HepG2 (cell line): ENCODE data around the gene KIAA0232. TPM values are rescaled to one million over a fixed set of nuclear protein-coding genes. Genes with fewer than 3 reads are reported as not detected.

Experiments
- ATF7 ChIP-seq, 2 experiments: fragments of 450-650 bp in 1 of 2; sonication (generic) in 1 of 2; formaldehyde crosslinking in 1 of 2; IDR thresholded peaks; 2 replicates each; pipeline versions ENCODE4 v1.4.0 to v1.6.1; 2016 to 2020; ENCODE audit warnings: antibody characterized with exemption in 1 of 2, mild to moderate bottlenecking in 1 of 2, missing genetic modification reagents in 1 of 2
- HNF4A ChIP-seq: sonication (generic); formaldehyde crosslinking; IDR thresholded peaks from 2 replicates; pipeline ENCODE4 v1.4.0; 2020; ENCODE audit warnings: missing genetic modification reagents
- HOXA3 ChIP-seq: sonication (generic); formaldehyde crosslinking; IDR thresholded peaks from 2 replicates; pipeline ENCODE4 v1.5.0; 2020; ENCODE audit warnings: missing genetic modification reagents
- MNT ChIP-seq: fragments of 450-650 bp; IDR thresholded peaks from 2 replicates; pipeline ENCODE4 v1.6.1; 2016
- NFKBIZ ChIP-seq: IDR thresholded peaks from 2 replicates; pipeline ENCODE4 v1.6.1; 2018; ENCODE audit warnings: missing genetic modification reagents, missing compliant biosample characterization
- NR2F6 ChIP-seq, 2 experiments: IDR thresholded peaks; 2 replicates each; pipeline ENCODE4 v1.6.1; 2016; ENCODE audit warnings: antibody characterized with exemption in 1 of 2, mild to moderate bottlenecking in 1 of 2
- REL ChIP-seq: sonication (generic); formaldehyde crosslinking; conservative IDR thresholded peaks from 2 replicates; pipeline ENCODE4 v1.8.0; 2022; ENCODE audit warnings: mild to moderate bottlenecking, missing genetic modification reagents, moderate library complexity
- RORA ChIP-seq: sonication (generic); formaldehyde crosslinking; IDR thresholded peaks from 2 replicates; pipeline ENCODE4 v1.5.0; 2020; ENCODE audit warnings: mild to moderate bottlenecking, missing genetic modification reagents, moderate library complexity
- SALL1 ChIP-seq: sonication (generic); formaldehyde crosslinking; IDR thresholded peaks from 2 replicates; pipeline ENCODE4 v1.8.0; 2022; ENCODE audit warnings: mild to moderate bottlenecking, missing genetic modification reagents
- SIN3A ChIP-seq: IDR thresholded peaks from 2 replicates; pipeline ENCODE4 v1.6.1; 2011; ENCODE audit warnings: low read depth, mild to moderate bottlenecking, control low read depth, low read length, borderline replicate concordance
- SP2 ChIP-seq: sonication (generic); formaldehyde crosslinking; IDR thresholded peaks from 2 replicates; pipeline ENCODE4 v1.5.1; 2020; ENCODE audit warnings: mild to moderate bottlenecking, missing genetic modification reagents
- TRAFD1 ChIP-seq: sonication (generic); formaldehyde crosslinking; IDR thresholded peaks from 2 replicates; pipeline ENCODE4 v1.5.1; 2020; ENCODE audit warnings: missing genetic modification reagents, mild to moderate bottlenecking, borderline replicate concordance
- XRCC5 ChIP-seq: fragments of 200-400 bp; formaldehyde crosslinking; optimal IDR thresholded peaks from 2 replicates; pipeline ENCODE3; 2017; ENCODE audit warnings: mild to moderate bottlenecking, low read length
- ZC3H4 ChIP-seq: sonication (generic); formaldehyde crosslinking; IDR thresholded peaks from 2 replicates; pipeline ENCODE4 v1.4.0; 2020; ENCODE audit warnings: missing genetic modification reagents, borderline replicate concordance
- ZMYM3 ChIP-seq: sonication (generic); formaldehyde crosslinking; IDR thresholded peaks from 2 replicates; pipeline ENCODE4 v1.5.1; 2020; ENCODE audit warnings: mild to moderate bottlenecking, missing genetic modification reagents
- ZNF121 ChIP-seq: sonication (generic); formaldehyde crosslinking; IDR thresholded peaks from 2 replicates; pipeline ENCODE4 v1.5.0; 2020; ENCODE audit warnings: mild to moderate bottlenecking, missing genetic modification reagents
- ZNF232 ChIP-seq: sonication (generic); formaldehyde crosslinking; IDR thresholded peaks from 2 replicates; pipeline ENCODE4 v1.4.0; 2020; ENCODE audit warnings: missing genetic modification reagents, borderline replicate concordance
- ZNF557 ChIP-seq: sonication (generic); formaldehyde crosslinking; IDR thresholded peaks from 2 replicates; pipeline ENCODE4 v1.4.0; 2020; ENCODE audit warnings: missing genetic modification reagents
- ZNF746 ChIP-seq: sonication (generic); formaldehyde crosslinking; IDR thresholded peaks from 2 replicates; pipeline ENCODE4 v1.8.0; 2022; ENCODE audit warnings: mild to moderate bottlenecking, missing genetic modification reagents
- ZNF780A ChIP-seq: sonication (generic); formaldehyde crosslinking; IDR thresholded peaks from 2 replicates; pipeline ENCODE4 v1.8.0; 2022; ENCODE audit warnings: mild to moderate bottlenecking, missing genetic modification reagents, moderate library complexity
- ZSCAN9 ChIP-seq: IDR thresholded peaks from 2 replicates; pipeline ENCODE4 v1.6.1; 2016; ENCODE audit warnings: borderline replicate concordance
- polyA plus RNA-seq, 8 experiments: library from polyadenylated mRNA; depleted of rRNA in 3 of 8; stranded (reverse) in 7 of 8; unstranded in 1 of 8; fragments of >200 nt; fragmentation: Illumina TruSeq in 4 of 8; extraction: Trizol in 4 of 8; gene quantifications; 2 replicates each; pipeline versions ENCODE4 v1.2.1 to v1.2.3, GENCODE V29; 2011 to 2016; ENCODE audit warnings: low read depth in 4 of 8, missing spikeins in 1 of 8, mixed read lengths in 1 of 8; ENCODE audit not compliant: insufficient read depth in 1 of 8
- total RNA-seq, 5 experiments: library from RNA; depleted of rRNA; stranded (reverse); fragments of >200 nt; fragmentation: Illumina TruSeq; extraction: Trizol; gene quantifications; 2 replicates each; pipeline ENCODE4 v1.2.3, GENCODE V29; 2016; ENCODE audit warnings: low read depth in 1 of 5
- TF ChIP-seq, protein P1 (sequence below): sonication (generic); formaldehyde crosslinking; IDR thresholded peaks from 2 replicates; pipeline ENCODE4 v1.8.0; 2022; ENCODE audit warnings: mild to moderate bottlenecking, missing genetic modification reagents, moderate library complexity
- TF ChIP-seq, protein P2 (sequence below): sonication (generic); formaldehyde crosslinking; conservative IDR thresholded peaks from 2 replicates; pipeline ENCODE4 v1.8.1; 2023; ENCODE audit warnings: missing genetic modification reagents
- TF ChIP-seq, protein P3 (sequence below): sonication (generic); formaldehyde crosslinking; IDR thresholded peaks from 2 replicates; pipeline ENCODE4 v1.5.0; 2020; ENCODE audit warnings: mild to moderate bottlenecking, missing genetic modification reagents

Gene KIAA0232
- total and polyA plus RNA-seq, 2 of the 13 experiments (the other 11 are each of a cell fraction or from before 2014, with no cell fraction given), result 7.8 to 17.1 TPM

DNA sequence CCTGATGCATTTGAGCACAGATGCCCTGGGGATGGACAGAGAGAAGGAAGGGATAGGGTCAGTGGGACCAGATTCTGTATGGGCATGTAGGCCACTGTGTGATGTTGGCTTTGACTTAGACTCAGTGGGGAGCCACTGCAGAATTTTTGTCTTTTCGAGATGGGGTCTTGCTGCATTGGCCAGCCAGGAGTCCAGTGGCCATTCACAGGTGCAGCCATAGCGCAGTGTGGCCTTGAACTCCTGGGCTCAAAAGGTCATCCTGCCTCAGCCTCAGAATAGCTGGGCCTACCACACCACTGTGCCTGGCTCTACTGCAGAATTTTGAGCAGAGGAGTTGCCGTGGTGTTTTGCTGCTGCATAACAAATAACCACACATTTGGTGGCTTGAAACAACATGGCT lies 149.9 kb downstream of the KIAA0232 start (continued):
- TF ChIP-seq REL (CRISPR knock-in tag) (no peak), XRCC5 (no peak), ZC3H4 (CRISPR knock-in tag) (no peak), HOXA3 (CRISPR knock-in tag) (peak; percentile 22; the same call in 1 of the 2 replicates), ZSCAN9 (CRISPR knock-in tag) (no peak), RORA (no peak), ZNF746 (CRISPR knock-in tag) (no peak), MNT (no peak), SP2 (CRISPR knock-in tag) (no peak), SIN3A (no peak), ZNF557 (CRISPR knock-in tag) (no peak), ZNF232 (CRISPR knock-in tag) (no peak), NFKBIZ (CRISPR knock-in tag) (no peak), ZNF780A (CRISPR knock-in tag) (no peak), HNF4A (peak; percentile 29), SALL1 (CRISPR knock-in tag) (0 out of 2 replicates have a peak, but pooled peaks have one; percentile 18), ZMYM3 (peak; percentile 73), NR2F6 (IDR thresholded peaks at IDR 0.05) (peak; percentile 42; the same call in 1 of the 2 replicates), NR2F6 (CRISPR knock-in tag; IDR thresholded peaks at IDR 0.05) (peak; percentile 36), TRAFD1 (CRISPR knock-in tag) (no peak), ATF7 (IDR thresholded peaks at IDR 0.05) (no peak), ATF7 (CRISPR knock-in tag; IDR thresholded peaks at IDR 0.05) (no peak), ZNF121 (CRISPR knock-in tag) (peak; percentile 99)
- TF ChIP-seq, protein P1, sequence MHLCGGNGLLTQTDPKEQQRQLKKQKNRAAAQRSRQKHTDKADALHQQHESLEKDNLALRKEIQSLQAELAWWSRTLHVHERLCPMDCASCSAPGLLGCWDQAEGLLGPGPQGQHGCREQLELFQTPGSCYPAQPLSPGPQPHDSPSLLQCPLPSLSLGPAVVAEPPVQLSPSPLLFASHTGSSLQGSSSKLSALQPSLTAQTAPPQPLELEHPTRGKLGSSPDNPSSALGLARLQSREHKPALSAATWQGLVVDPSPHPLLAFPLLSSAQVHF, result no peak
- TF ChIP-seq, protein P2, sequence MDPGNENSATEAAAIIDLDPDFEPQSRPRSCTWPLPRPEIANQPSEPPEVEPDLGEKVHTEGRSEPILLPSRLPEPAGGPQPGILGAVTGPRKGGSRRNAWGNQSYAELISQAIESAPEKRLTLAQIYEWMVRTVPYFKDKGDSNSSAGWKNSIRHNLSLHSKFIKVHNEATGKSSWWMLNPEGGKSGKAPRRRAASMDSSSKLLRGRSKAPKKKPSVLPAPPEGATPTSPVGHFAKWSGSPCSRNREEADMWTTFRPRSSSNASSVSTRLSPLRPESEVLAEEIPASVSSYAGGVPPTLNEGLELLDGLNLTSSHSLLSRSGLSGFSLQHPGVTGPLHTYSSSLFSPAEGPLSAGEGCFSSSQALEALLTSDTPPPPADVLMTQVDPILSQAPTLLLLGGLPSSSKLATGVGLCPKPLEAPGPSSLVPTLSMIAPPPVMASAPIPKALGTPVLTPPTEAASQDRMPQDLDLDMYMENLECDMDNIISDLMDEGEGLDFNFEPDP (CRISPR knock-in tag), result 0 out of 2 replicates have a peak, but pooled peaks have one; percentile 61
- TF ChIP-seq, protein P3, sequence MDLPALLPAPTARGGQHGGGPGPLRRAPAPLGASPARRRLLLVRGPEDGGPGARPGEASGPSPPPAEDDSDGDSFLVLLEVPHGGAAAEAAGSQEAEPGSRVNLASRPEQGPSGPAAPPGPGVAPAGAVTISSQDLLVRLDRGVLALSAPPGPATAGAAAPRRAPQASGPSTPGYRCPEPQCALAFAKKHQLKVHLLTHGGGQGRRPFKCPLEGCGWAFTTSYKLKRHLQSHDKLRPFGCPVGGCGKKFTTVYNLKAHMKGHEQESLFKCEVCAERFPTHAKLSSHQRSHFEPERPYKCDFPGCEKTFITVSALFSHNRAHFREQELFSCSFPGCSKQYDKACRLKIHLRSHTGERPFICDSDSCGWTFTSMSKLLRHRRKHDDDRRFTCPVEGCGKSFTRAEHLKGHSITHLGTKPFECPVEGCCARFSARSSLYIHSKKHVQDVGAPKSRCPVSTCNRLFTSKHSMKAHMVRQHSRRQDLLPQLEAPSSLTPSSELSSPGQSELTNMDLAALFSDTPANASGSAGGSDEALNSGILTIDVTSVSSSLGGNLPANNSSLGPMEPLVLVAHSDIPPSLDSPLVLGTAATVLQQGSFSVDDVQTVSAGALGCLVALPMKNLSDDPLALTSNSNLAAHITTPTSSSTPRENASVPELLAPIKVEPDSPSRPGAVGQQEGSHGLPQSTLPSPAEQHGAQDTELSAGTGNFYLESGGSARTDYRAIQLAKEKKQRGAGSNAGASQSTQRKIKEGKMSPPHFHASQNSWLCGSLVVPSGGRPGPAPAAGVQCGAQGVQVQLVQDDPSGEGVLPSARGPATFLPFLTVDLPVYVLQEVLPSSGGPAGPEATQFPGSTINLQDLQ (CRISPR knock-in tag), result no peak
